PFSK-1 (cell line): ENCODE measurements around the gene ZNF609.

ENCODE experiments used
- FOXP2 ChIP-seq: optimal IDR thresholded peaks from 2 replicates; pipeline ENCODE3; 2011; ENCODE audit warnings: borderline replicate concordance, control low read depth, inconsistent platforms; ENCODE audit not compliant: insufficient read depth; ENCODE audit errors: extremely low read length, extremely low read depth
- POLR2AphosphoS5 ChIP-seq: IDR thresholded peaks from 2 replicates; pipeline ENCODE4 v1.6.1; 2012; ENCODE audit warnings: low read depth, mild to moderate bottlenecking, control low read depth, low read length, moderate library complexity
- SIN3A ChIP-seq: IDR thresholded peaks from 2 replicates; pipeline ENCODE4 v1.6.1; 2012; ENCODE audit warnings: mild to moderate bottlenecking, low read length, moderate library complexity, borderline replicate concordance; ENCODE audit not compliant: insufficient read depth
- TAF1 ChIP-seq: IDR thresholded peaks from 2 replicates; pipeline ENCODE4 v1.6.1; 2012; ENCODE audit warnings: low read length, control low read depth, borderline replicate concordance; ENCODE audit not compliant: insufficient read depth
- TF ChIP-seq, protein P1 (sequence below), 2 experiments: IDR thresholded peaks; 2 replicates each; pipeline versions ENCODE4 v1.6.1 to v1.8.0; 2011 to 2012; ENCODE audit warnings: low read depth in 2 of 2, low read length in 2 of 2, control low read depth in 1 of 2, inconsistent platforms in 1 of 2, mild to moderate bottlenecking in 1 of 2, moderate library complexity in 1 of 2; ENCODE audit not compliant: insufficient read depth in 1 of 2

Gene ZNF609

GRCh38 chr15:64530918-64531317, 70.5 kb downstream of the ZNF609 start:
- no peak for TF ChIP-seq POLR2AphosphoS5
- TF ChIP-seq TAF1, result no peak
- TF ChIP-seq FOXP2, result no peak
- TF ChIP-seq, protein P1, sequence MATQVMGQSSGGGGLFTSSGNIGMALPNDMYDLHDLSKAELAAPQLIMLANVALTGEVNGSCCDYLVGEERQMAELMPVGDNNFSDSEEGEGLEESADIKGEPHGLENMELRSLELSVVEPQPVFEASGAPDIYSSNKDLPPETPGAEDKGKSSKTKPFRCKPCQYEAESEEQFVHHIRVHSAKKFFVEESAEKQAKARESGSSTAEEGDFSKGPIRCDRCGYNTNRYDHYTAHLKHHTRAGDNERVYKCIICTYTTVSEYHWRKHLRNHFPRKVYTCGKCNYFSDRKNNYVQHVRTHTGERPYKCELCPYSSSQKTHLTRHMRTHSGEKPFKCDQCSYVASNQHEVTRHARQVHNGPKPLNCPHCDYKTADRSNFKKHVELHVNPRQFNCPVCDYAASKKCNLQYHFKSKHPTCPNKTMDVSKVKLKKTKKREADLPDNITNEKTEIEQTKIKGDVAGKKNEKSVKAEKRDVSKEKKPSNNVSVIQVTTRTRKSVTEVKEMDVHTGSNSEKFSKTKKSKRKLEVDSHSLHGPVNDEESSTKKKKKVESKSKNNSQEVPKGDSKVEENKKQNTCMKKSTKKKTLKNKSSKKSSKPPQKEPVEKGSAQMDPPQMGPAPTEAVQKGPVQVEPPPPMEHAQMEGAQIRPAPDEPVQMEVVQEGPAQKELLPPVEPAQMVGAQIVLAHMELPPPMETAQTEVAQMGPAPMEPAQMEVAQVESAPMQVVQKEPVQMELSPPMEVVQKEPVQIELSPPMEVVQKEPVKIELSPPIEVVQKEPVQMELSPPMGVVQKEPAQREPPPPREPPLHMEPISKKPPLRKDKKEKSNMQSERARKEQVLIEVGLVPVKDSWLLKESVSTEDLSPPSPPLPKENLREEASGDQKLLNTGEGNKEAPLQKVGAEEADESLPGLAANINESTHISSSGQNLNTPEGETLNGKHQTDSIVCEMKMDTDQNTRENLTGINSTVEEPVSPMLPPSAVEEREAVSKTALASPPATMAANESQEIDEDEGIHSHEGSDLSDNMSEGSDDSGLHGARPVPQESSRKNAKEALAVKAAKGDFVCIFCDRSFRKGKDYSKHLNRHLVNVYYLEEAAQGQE (IDR thresholded peaks at IDR 0.05; ENCODE audit: insufficient read depth in 1 of 2, low read depth in 2 of 2, low read length in 2 of 2), result no peak

GRCh38 chr15:64532521-64533315, 72.3 kb downstream of the ZNF609 start:
- TF ChIP-seq TAF1 (no peak), SIN3A (no peak), FOXP2 (no peak), POLR2AphosphoS5 (no peak)
- TF ChIP-seq, protein P1 (IDR thresholded peaks at IDR 0.05; ENCODE audit: insufficient read depth in 1 of 2, low read depth in 2 of 2, low read length in 2 of 2), result no peak

DNA sequence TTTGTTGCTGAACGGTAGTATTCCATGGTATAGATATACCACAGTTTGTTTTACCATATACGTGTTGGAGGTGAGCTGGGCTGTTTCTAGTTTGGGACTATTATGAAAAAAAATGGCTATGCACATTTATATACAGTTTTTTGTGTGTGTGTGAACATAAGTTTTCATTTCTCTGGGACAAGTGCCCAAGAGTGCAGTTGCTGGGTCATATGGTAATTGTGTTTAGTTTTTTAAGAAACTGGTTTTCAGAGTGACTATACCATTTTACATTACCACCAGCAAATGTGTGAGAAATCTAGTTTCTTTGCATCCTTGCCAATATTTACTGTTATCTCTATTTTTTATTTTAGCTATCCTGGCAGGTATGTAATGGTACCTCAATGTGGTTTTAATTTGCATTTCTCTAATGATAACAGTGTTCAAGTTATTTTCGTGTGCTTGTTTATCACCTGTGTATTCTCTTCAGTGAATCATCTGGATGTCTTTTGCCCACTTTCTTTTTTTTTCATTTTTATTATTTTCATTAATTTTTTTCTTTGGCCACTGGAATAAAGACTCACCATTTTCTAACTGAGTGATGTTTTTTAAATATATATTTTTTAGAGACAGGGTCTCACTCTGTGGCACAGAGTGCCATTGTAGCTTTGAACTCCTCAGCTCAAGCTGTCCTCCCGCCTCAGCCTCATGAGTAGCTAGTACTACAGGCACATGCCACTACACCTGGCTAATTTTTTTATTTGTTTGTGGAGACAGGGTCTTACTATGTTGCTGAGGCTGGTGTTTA, 75.3 kb downstream of the ZNF609 start:
- TF ChIP-seq, protein P1 (IDR thresholded peaks at IDR 0.05; ENCODE audit: insufficient read depth in 1 of 2, low read depth in 2 of 2, low read length in 2 of 2), result no peak
- TF ChIP-seq TAF1 (no peak), SIN3A (no peak), FOXP2 (no peak), POLR2AphosphoS5 (no peak)

- TF ChIP-seq SIN3A, result peak; percentile 57; the same call in 1 of the 2 replicates
- TF ChIP-seq FOXP2, result no peak
- TF ChIP-seq, protein P1 (IDR thresholded peaks at IDR 0.05; ENCODE audit: insufficient read depth in 1 of 2, low read depth in 2 of 2, low read length in 2 of 2), result no peak
- TF ChIP-seq TAF1, result 0 out of 2 replicates have a peak, but pooled peaks have one; percentile 23
- TF ChIP-seq POLR2AphosphoS5, result no peak
These were observed 76.0 kb downstream of the ZNF609 start for GRCh38 chr15:64536244-64536836.
